Measurements from ENCODE around the gene METRN.

Gene METRN

DNA sequence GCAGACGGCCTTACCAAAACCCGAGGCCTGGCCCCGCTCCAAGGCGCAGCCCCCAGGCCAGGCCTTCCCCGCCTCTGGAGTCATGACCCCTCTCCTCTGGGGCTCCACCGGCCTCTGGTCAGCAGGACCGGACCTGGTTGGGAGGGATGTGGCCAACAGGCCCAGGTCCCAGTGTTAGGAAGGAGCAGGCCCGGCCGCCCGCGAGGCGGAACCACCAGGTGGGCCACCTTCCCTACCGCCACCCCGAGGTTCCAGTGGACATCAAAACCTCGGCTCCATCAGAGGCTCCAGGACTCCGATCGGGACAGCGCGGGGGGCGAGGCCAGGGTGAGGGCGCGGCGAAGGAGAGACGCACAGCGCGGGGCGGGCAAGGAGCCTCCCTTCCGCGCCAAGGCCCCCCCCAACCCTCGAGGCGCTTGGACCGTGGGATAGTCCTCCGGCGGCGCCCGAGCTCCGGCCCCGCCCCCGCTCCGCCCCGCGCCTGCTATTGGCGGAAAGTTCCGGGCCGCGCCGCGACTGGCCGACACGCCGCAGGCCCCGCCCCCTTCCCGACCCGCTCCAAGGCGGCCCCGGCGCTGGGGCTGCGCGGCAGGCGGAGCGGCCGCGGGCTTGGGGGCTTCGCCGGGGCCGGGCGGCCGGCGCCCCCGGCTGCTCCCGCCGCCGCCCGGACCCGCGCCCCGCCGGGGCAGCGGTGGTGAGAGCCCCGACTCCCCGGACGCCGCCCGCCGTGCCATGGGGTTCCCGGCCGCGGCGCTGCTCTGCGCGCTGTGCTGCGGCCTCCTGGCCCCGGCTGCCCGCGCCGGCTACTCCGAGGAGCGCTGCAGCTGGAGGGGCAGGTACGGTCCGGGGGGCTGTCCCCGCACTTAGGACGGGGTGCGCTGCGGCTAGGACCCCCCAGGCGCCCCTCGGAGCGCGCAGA, at the start of gene METRN:
Gene METRN (plus strand): TSS at position 561 of the 919 bp plus-strand sequence. CDS start 172 bp downstream, at position 733.
- DNase-seq (ENCODE audit: extremely low read depth, low read depth), result no peak
- H3K4me3 ChIP-seq (replicated peaks; ENCODE audit: low read depth, low read length), result peak within 1 kb of the TSS; percentile 56
- TF ChIP-seq, protein P1, sequence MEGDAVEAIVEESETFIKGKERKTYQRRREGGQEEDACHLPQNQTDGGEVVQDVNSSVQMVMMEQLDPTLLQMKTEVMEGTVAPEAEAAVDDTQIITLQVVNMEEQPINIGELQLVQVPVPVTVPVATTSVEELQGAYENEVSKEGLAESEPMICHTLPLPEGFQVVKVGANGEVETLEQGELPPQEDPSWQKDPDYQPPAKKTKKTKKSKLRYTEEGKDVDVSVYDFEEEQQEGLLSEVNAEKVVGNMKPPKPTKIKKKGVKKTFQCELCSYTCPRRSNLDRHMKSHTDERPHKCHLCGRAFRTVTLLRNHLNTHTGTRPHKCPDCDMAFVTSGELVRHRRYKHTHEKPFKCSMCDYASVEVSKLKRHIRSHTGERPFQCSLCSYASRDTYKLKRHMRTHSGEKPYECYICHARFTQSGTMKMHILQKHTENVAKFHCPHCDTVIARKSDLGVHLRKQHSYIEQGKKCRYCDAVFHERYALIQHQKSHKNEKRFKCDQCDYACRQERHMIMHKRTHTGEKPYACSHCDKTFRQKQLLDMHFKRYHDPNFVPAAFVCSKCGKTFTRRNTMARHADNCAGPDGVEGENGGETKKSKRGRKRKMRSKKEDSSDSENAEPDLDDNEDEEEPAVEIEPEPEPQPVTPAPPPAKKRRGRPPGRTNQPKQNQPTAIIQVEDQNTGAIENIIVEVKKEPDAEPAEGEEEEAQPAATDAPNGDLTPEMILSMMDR (IDR thresholded peaks at IDR 0.05; ENCODE audit: low read depth, low read length, missing control alignments), result no peak

GRCh38 chr16:666572-666971, 48.3 kb upstream of the METRN start:
- DNase-seq (ENCODE audit: extremely low read depth, low read depth), result no peak
- TF ChIP-seq, protein P1 (IDR thresholded peaks at IDR 0.05; ENCODE audit: low read depth, low read length, missing control alignments), result no peak
- H3K4me3 ChIP-seq (replicated peaks; ENCODE audit: low read depth, low read length), result no peak overlapping the region

DNA sequence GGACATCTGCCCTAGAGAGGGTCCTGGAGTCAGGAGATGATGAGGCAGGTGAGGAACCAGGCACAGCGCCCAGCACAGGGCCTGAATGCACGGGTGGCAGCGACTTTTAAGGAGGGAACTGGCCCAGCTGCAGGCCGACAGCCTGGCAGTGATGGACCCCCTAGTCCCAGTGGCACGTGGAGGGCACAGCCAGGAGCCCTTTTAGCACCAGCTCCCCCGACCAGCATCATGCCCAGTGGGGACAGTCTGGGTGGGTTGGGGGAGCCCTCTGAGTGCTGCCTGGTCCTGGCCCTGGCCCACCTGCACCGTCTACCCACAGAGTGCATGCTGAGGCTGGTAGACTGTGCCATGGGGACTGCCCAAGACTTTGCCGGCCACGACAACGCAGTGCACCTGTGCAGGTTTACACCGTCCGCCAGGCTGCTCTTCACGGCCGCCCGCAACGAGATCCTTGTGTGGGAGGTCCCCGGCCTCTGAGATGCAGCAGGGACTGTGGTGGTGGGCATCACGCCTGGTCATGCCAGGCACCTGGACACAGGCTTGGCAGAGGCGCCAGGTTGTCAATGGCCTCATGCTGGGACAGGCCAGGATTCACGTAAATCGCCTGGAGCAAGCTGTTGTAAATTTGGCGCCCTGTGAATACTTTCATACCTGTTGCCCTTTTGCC, 47.7 kb upstream of the METRN start:
- H3K4me3 ChIP-seq (replicated peaks; ENCODE audit: low read depth, low read length), result no peak overlapping the region
- no peak for DNase-seq (ENCODE audit: extremely low read depth, low read depth)

DNA sequence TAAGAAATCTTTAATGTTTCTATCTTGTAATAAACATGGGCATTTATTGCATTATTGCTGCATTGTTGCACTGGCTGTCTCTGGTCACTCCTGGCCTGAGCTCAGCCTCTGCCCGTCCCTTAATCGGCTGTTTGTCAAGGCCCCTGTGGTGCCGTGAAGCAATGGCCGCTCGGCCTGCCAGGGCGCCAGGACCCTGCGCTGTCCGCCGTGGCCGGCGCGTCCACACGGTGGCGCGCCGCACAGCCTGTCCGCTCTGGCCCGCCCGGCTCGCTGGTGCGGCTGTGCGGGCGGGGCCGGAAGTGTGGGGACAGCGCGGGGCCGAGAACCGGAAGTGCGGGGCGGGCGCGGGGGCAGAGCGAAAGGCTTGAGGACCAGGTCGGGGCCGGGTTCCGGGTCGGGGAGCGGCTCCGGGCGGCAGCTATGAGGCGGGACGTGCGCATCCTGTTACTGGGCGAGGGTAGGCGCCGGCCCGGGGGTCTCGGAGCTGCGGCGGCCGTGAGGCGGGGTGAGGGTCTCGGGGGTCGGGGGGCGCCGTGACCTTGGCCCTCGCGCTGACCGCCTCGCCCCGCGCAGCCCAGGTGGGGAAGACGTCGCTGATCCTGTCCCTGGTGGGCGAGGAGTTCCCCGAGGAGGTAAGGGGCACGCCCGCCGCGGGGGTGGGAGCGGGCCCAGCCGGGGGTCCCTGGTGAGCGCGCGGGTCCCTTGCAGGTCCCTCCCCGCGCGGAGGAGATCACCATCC, 47.0 kb upstream of the METRN start, which contains the start of gene RHOT2:
Gene RHOT2 (plus strand): TSS at position 353 of the 739 bp plus-strand sequence. CDS start 68 bp downstream, at position 421.
- TF ChIP-seq, protein P1 (IDR thresholded peaks at IDR 0.05; ENCODE audit: low read depth, low read length, missing control alignments), result peak; percentile 69
- peak within 1 kb of the TSS; percentile 96 for H3K4me3 ChIP-seq (replicated peaks; ENCODE audit: low read depth, low read length)

More for the DNA sequence above, 47.7 kb upstream of the METRN start:
- TF ChIP-seq, protein P1 (IDR thresholded peaks at IDR 0.05; ENCODE audit: low read depth, low read length, missing control alignments), result no peak

DNA sequence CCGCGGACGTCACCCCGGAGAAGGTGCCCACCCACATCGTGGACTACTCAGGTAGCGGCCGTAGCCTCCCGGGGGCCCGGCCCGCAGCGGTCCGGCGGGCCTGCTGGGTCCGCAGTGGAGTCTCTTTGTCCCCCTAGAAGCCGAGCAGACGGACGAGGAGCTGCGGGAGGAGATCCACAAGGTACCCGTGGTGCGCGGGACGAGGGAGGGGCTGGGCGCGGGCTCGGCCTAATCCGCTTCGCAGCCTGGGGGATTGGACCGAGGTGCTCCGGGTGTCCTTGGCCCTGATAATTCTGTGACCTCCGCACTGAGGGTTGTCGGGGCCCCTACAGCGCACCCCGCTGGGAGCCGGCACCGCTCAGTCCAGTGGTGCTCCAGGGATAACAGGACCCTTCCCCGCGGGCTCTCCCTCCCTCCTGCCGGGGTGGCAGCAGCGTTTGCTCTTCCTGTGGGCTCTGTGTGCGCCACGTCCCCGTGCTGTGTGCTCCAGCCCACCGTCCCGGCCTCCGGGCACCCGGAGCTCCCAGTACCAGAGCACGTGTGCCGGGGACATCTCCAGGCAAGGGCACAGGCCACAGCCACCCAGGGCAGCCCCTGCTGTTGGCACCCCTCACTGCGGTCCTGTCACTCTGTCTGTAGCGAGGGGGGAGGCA, 46.3 kb upstream of the METRN start:
- TF ChIP-seq, protein P1 (IDR thresholded peaks at IDR 0.05; ENCODE audit: low read depth, low read length, missing control alignments), result no peak
- H3K4me3 ChIP-seq (replicated peaks; ENCODE audit: low read depth, low read length), result peak overlapping the region; percentile 96
- DNase-seq (ENCODE audit: extremely low read depth, low read depth), result no peak

More for the DNA sequence above, 47.0 kb upstream of the METRN start, which contains the start of gene RHOT2:
- DNase-seq (ENCODE audit: extremely low read depth, low read depth), result no peak

DNA sequence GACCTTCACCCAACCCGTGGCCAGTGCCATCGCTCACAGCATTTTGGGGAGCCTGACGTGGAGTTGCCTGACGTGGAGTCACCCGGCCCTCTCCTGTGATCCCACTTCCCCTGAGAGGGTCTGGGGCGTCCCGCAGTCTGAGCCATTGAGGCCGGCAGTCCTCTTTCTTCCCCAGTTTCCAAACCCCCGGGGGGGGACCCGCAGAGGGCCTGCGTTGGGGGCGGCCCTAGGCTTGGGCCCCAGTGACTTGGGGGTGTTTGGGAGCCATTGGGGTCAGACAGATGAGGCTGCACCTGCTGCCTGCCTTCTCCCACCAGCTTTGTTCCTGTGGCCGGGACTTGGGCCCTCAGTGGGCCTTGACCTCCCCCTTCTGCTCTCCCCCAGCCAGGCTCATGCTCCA, 45.3 kb upstream of the METRN start:
- H3K4me3 ChIP-seq (replicated peaks; ENCODE audit: low read depth, low read length), result peak overlapping the region; percentile 96
- DNase-seq (ENCODE audit: extremely low read depth, low read depth), result no peak
- TF ChIP-seq, protein P1 (IDR thresholded peaks at IDR 0.05; ENCODE audit: low read depth, low read length, missing control alignments), result no peak
